Trophoblast cell (in vitro differentiated cells and primary cell): Measurements from ENCODE around the gene SEC14L3.
"Not testable (repeated sequence)": the region's sequence is repeated elsewhere in the genome, so short reads cannot be mapped to it uniquely, and the experiment has no call there.

Experiments
- DNase-seq, 2 donors: peaks; one replicate each; pipeline ENCODE4 v3.0.0-alpha.2; 2016
- H2AFZ ChIP-seq: 2 replicates; pipeline ENCODE4 v1.6.1; 2013; ENCODE audit warnings: low read length, moderate library complexity, mild to moderate bottlenecking; ENCODE audit not compliant: insufficient read depth, poor library complexity
- H2AK5ac ChIP-seq: 2 replicates; pipeline ENCODE4 v1.6.1; 2013; ENCODE audit warnings: mild to moderate bottlenecking, low read length
- H2BK120ac ChIP-seq: 2 replicates; pipeline ENCODE4 v1.6.1; 2013; ENCODE audit warnings: low read length, mild to moderate bottlenecking, moderate library complexity; ENCODE audit not compliant: insufficient read depth, poor library complexity
- H2BK12ac ChIP-seq: 2 replicates; pipeline ENCODE4 v1.6.1; 2013; ENCODE audit warnings: mild to moderate bottlenecking, low read length, moderate library complexity
- H2BK5ac ChIP-seq: 2 replicates; pipeline ENCODE4 v1.6.1; 2013; ENCODE audit warnings: low read length, low read depth, moderate library complexity, mild to moderate bottlenecking; ENCODE audit not compliant: poor library complexity
- H3K14ac ChIP-seq: 2 replicates; pipeline ENCODE4 v1.6.1; 2013; ENCODE audit warnings: mild to moderate bottlenecking, low read length
- H3K18ac ChIP-seq: 2 replicates; pipeline ENCODE4 v1.6.1; 2013; ENCODE audit warnings: mild to moderate bottlenecking, low read length
- H3K23ac ChIP-seq: 2 replicates; pipeline ENCODE4 v1.6.1; 2013; ENCODE audit warnings: low read length
- H3K27ac ChIP-seq: 2 replicates; pipeline ENCODE4 v1.5.1; 2013; ENCODE audit warnings: low read depth, mild to moderate bottlenecking, inconsistent platforms, low read length, moderate library complexity
- H3K27me3 ChIP-seq: 2 replicates; pipeline ENCODE4 v1.6.1; 2013; ENCODE audit warnings: inconsistent platforms, mild to moderate bottlenecking, low read length, moderate library complexity; ENCODE audit not compliant: insufficient read depth
- H3K36me3 ChIP-seq, 2 experiments: 1 replicate in 1 of 2; 2 replicates in 1 of 2; pipeline ENCODE4 v1.6.1; 2013; ENCODE audit warnings: low read length in 2 of 2, mild to moderate bottlenecking in 2 of 2, moderate library complexity in 1 of 2; ENCODE audit not compliant: insufficient read depth in 2 of 2, control insufficient read depth in 1 of 2
- H3K4ac ChIP-seq: 2 replicates; pipeline ENCODE4 v1.6.1; 2013; ENCODE audit warnings: low read depth, mild to moderate bottlenecking, low read length, moderate library complexity
- H3K4me1 ChIP-seq, 2 experiments: 1 replicate in 1 of 2; 2 replicates in 1 of 2; pipeline ENCODE4 v1.6.1; 2013; ENCODE audit warnings: low read length in 2 of 2, mild to moderate bottlenecking in 2 of 2, moderate library complexity in 1 of 2; ENCODE audit not compliant: insufficient read depth in 2 of 2, control insufficient read depth in 1 of 2
- H3K4me2 ChIP-seq: 2 replicates; pipeline ENCODE4 v1.6.1; 2013; ENCODE audit warnings: inconsistent platforms, mild to moderate bottlenecking, low read length, moderate library complexity
- H3K4me3 ChIP-seq: 2 replicates; pipeline ENCODE4 v1.5.1; 2013; ENCODE audit warnings: mild to moderate bottlenecking, low read depth, low read length, inconsistent platforms
- H3K79me1 ChIP-seq: one replicate; pipeline ENCODE4 v1.6.1; 2013; ENCODE audit warnings: low read length
- H3K79me2 ChIP-seq: 2 replicates; pipeline ENCODE4 v1.6.1; 2013; ENCODE audit warnings: low read length, mild to moderate bottlenecking; ENCODE audit not compliant: control insufficient read depth, insufficient read depth, poor library complexity
- H3K9ac ChIP-seq: 2 replicates; pipeline ENCODE4 v1.6.1; 2013; ENCODE audit warnings: mild to moderate bottlenecking, low read length
- H3K9me3 ChIP-seq: 2 replicates; pipeline ENCODE4 v1.6.1; 2013; ENCODE audit warnings: low read depth, mild to moderate bottlenecking, control low read depth, inconsistent platforms, low read length; ENCODE audit not compliant: insufficient read depth
- H4K12ac ChIP-seq: 2 replicates; pipeline ENCODE4 v1.6.1; 2013; ENCODE audit warnings: low read depth, mild to moderate bottlenecking, low read length, moderate library complexity
- H4K8ac ChIP-seq: 2 replicates; pipeline ENCODE4 v1.6.1; 2013; ENCODE audit warnings: low read depth, mild to moderate bottlenecking, low read length, moderate library complexity
- H4K91ac ChIP-seq: one replicate; pipeline ENCODE4 v1.6.1; 2013; ENCODE audit warnings: low read depth, mild to moderate bottlenecking, low read length, moderate library complexity
- WGBS: extraction: QIAGEN DNeasy Blood & Tissue Kit; methylation state at CpG from one replicate; pipeline ENCODE4 v1.1.7; 2013; ENCODE audit warnings: missing lambda C conversion rate; ENCODE audit not compliant: insufficient read length, insufficient coverage; ENCODE audit errors: extremely low coverage; 5-methylcytosine and 5-hydroxymethylcytosine counted together

SEC14L3 gene

GRCh38 chr22:30455075-30455840 lies 16.6 kb downstream of the SEC14L3 start:
- Histone ChIP-seq H4K12ac (no peak overlapping the region), H4K8ac (no peak overlapping the region), H2AFZ (no peak overlapping the region), H2BK12ac (no peak overlapping the region), H3K18ac (no peak overlapping the region), H3K14ac (no peak overlapping the region), H3K4me2 (no peak overlapping the region), H3K27me3 (no peaks in the 10 kb centered on the region), H2BK120ac (no peak overlapping the region), H2BK5ac (no peak overlapping the region), H4K91ac (no peak overlapping the region), H3K79me1 (no peaks in the 10 kb centered on the region), H3K4me1 (no peaks in the 10 kb centered on the region), H2AK5ac (no peak overlapping the region), H3K79me2 (no peaks in the 10 kb centered on the region), H3K4me3 (no peak overlapping the region), H3K27ac (no peak overlapping the region), H3K23ac (no peak overlapping the region), H3K9me3 (peaks cover 4% of the 10 kb centered on the region), H3K9ac (no peak overlapping the region), H3K4ac (no peak overlapping the region), H3K36me3 (no peaks in the 10 kb centered on the region)
- no CpG with 5 or more reads among the region's 8 CpGs for WGBS
- DNase-seq: no peak

- Histone ChIP-seq H2BK120ac (no peak overlapping the region), H2BK12ac (no peak overlapping the region), H3K4me2 (no peak overlapping the region), H3K4me3 (no peak overlapping the region), H2AK5ac (no peak overlapping the region), H4K8ac (no peak overlapping the region), H3K27me3 (no peaks in the 10 kb centered on the region), H3K9ac (no peak overlapping the region), H4K91ac (no peak overlapping the region), H3K27ac (no peak overlapping the region), H3K23ac (no peak overlapping the region), H3K4ac (no peak overlapping the region), H3K79me1 (no peaks in the 10 kb centered on the region), H3K36me3 (no peaks in the 10 kb centered on the region), H3K18ac (no peak overlapping the region), H4K12ac (no peak overlapping the region), H3K79me2 (no peaks in the 10 kb centered on the region), H3K9me3 (peaks cover 3% of the 10 kb centered on the region), H3K14ac (no peak overlapping the region), H2BK5ac (no peak overlapping the region), H2AFZ (no peak overlapping the region), H3K4me1 (no peaks in the 10 kb centered on the region)
- WGBS: no CpG with 5 or more reads among the region's 6 CpGs
- DNase-seq: no peak
These were observed 17.9 kb downstream of the SEC14L3 start for GRCh38 chr22:30453731-30454510.

GRCh38 chr22:30452861-30453260 lies 19.0 kb downstream of the SEC14L3 start:
- Histone ChIP-seq H2AK5ac (no peak overlapping the region), H3K23ac (no peak overlapping the region), H3K18ac (no peak overlapping the region), H3K9me3 (no peaks in the 10 kb centered on the region), H3K4me2 (no peak overlapping the region), H3K14ac (no peak overlapping the region), H3K9ac (no peak overlapping the region), H3K27ac (no peak overlapping the region), H2BK120ac (no peak overlapping the region), H3K4me3 (no peak overlapping the region), H3K79me2 (no peaks in the 10 kb centered on the region), H3K27me3 (no peaks in the 10 kb centered on the region), H2BK5ac (no peak overlapping the region), H4K8ac (no peak overlapping the region), H4K91ac (no peak overlapping the region), H3K79me1 (no peaks in the 10 kb centered on the region), H2AFZ (no peak overlapping the region), H2BK12ac (no peak overlapping the region), H4K12ac (no peak overlapping the region), H3K4ac (no peak overlapping the region), H3K36me3 (no peaks in the 10 kb centered on the region), H3K4me1 (no peaks in the 10 kb centered on the region)
- DNase-seq: no peak
- WGBS: no CpG with 5 or more reads among the region's 6 CpGs

- not testable (repeated sequence) for H2BK12ac ChIP-seq, H2AK5ac ChIP-seq, H2AFZ ChIP-seq, H2BK120ac ChIP-seq, H3K4me3 ChIP-seq, H3K27ac ChIP-seq, DNase-seq, H3K18ac ChIP-seq, H2BK5ac ChIP-seq, H3K4me2 ChIP-seq, H4K12ac ChIP-seq, H3K36me3 ChIP-seq, H3K27me3 ChIP-seq, H3K4ac ChIP-seq, H3K79me2 ChIP-seq, H3K23ac ChIP-seq, H3K9ac ChIP-seq, H3K9me3 ChIP-seq, H3K79me1 ChIP-seq, H4K91ac ChIP-seq, H3K4me1 ChIP-seq, H3K14ac ChIP-seq, H4K8ac ChIP-seq
- WGBS: no CpG with 5 or more reads among the region's 9 CpGs
These were observed 20.3 kb downstream of the SEC14L3 start for GRCh38 chr22:30451488-30451887.
